Astrocyte (in vitro differentiated cells and primary cell): ENCODE results near the gene SCIMP. TPM values are rescaled to one million over a fixed set of nuclear protein-coding genes. Genes with fewer than 3 reads are reported as not detected.
"Not testable (repeated sequence)": the region's sequence is repeated elsewhere in the genome, so short reads cannot be mapped to it uniquely, and the experiment has no call there.

ENCODE experiments used
- DNase-seq: peaks from one replicate; pipeline ENCODE4 v3.0.0-alpha.2; 2010; ENCODE audit warnings: low read depth
- FAIRE-seq: peaks from 2 replicates; lab custom pipeline; 2011; peaks lifted over from hg19 to GRCh38; lab: Jason Lieb, UNC
- H2AFZ ChIP-seq: 2 replicates; pipeline ENCODE4 v1.6.0; 2012; ENCODE audit warnings: low read depth, low read length, inconsistent platforms
- H3K27ac ChIP-seq: 2 replicates; pipeline ENCODE4 v1.5.1; 2011; ENCODE audit warnings: low read depth, low read length, inconsistent platforms
- H3K27me3 ChIP-seq: 2 replicates; pipeline ENCODE4 v1.6.0; 2011; ENCODE audit warnings: low read length, inconsistent platforms; ENCODE audit not compliant: insufficient read depth
- H3K36me3 ChIP-seq: 2 replicates; pipeline ENCODE4 v1.5.1; 2011; ENCODE audit warnings: low read length, inconsistent platforms; ENCODE audit not compliant: insufficient read depth
- H3K4me1 ChIP-seq: 2 replicates; pipeline ENCODE4 v1.5.1; 2011; ENCODE audit warnings: low read length, inconsistent platforms; ENCODE audit not compliant: insufficient read depth
- H3K4me2 ChIP-seq: 2 replicates; pipeline ENCODE4 v1.6.0; 2012; ENCODE audit warnings: low read length, inconsistent platforms
- H3K4me3 ChIP-seq: 2 replicates; pipeline ENCODE4 v1.5.1; 2011; ENCODE audit warnings: low read depth, mild to moderate bottlenecking, low read length, inconsistent platforms; ENCODE audit not compliant: insufficient read depth
- H3K79me2 ChIP-seq: 2 replicates; pipeline ENCODE4 v1.6.0; 2012; ENCODE audit warnings: mild to moderate bottlenecking, low read length, inconsistent platforms; ENCODE audit not compliant: insufficient read depth
- H3K9ac ChIP-seq: 2 replicates; pipeline ENCODE4 v1.6.0; 2012; ENCODE audit warnings: mild to moderate bottlenecking, low read length, inconsistent platforms
- H3K9me3 ChIP-seq: 2 replicates; pipeline ENCODE4 v1.5.1; 2012; ENCODE audit warnings: low read depth, mild to moderate bottlenecking, low read length, inconsistent platforms; ENCODE audit not compliant: insufficient read depth
- H4K20me1 ChIP-seq: 2 replicates; pipeline ENCODE4 v1.6.0; 2012; ENCODE audit warnings: low read length, inconsistent platforms; ENCODE audit not compliant: insufficient read depth
- H3K27ac Mint-ChIP-seq: one replicate; pipeline ENCODE4 v1.8.0; 2021; ENCODE audit warnings: mild to moderate bottlenecking, mixed read lengths; ENCODE audit not compliant: unreplicated experiment
- H3K27me3 Mint-ChIP-seq: one replicate; pipeline ENCODE4 v1.8.0; 2021; ENCODE audit warnings: low read depth, mixed read lengths; ENCODE audit not compliant: unreplicated experiment
- H3K36me3 Mint-ChIP-seq: one replicate; pipeline ENCODE4 v1.8.0; 2021; ENCODE audit warnings: low read depth, mixed read lengths; ENCODE audit not compliant: unreplicated experiment
- H3K4me1 Mint-ChIP-seq: one replicate; pipeline ENCODE4 v1.8.0; 2021; ENCODE audit warnings: low read depth, mixed read lengths; ENCODE audit not compliant: unreplicated experiment
- H3K4me3 Mint-ChIP-seq: one replicate; pipeline ENCODE4 v1.8.0; 2021; ENCODE audit warnings: mild to moderate bottlenecking, moderate library complexity, mixed read lengths; ENCODE audit not compliant: unreplicated experiment
- H3K9me3 Mint-ChIP-seq: one replicate; pipeline ENCODE4 v1.8.0; 2021; ENCODE audit warnings: mild to moderate bottlenecking, mixed read lengths; ENCODE audit not compliant: unreplicated experiment
- CTCF ChIP-seq: IDR thresholded peaks from 2 replicates; pipeline ENCODE4 v1.5.1; 2011; ENCODE audit warnings: low read depth, mild to moderate bottlenecking, inconsistent platforms, low read length, moderate library complexity; ENCODE audit not compliant: insufficient read depth
- EZH2 ChIP-seq: IDR thresholded peaks from 2 replicates; pipeline ENCODE4 v1.6.1; 2012; ENCODE audit warnings: mild to moderate bottlenecking, low read length, inconsistent platforms; ENCODE audit not compliant: insufficient read depth
- total RNA-seq: library from RNA; stranded (reverse); gene quantifications from 2 replicates; pipeline ENCODE4 v1.2.1, GENCODE V29; 2021

The SCIMP gene
- total RNA-seq, 1 donor from 2014 or later: not detected

- Histone ChIP-seq H3K27me3 (no peaks in the 10 kb centered on the region), H4K20me1 (no peaks in the 10 kb centered on the region), H3K4me3 (no peak overlapping the region), H2AFZ (no peak overlapping the region), H3K4me1 (no peaks in the 10 kb centered on the region), H3K4me2 (no peak overlapping the region), H3K36me3 (no peaks in the 10 kb centered on the region), H3K79me2 (no peaks in the 10 kb centered on the region), H3K27ac (no peak overlapping the region), H3K9ac (no peak overlapping the region), H3K9me3 (no peaks in the 10 kb centered on the region)
- no peak for TF ChIP-seq EZH2
- no peak for TF ChIP-seq CTCF
- FAIRE-seq: no peak
- Mint-ChIP-seq H3K27ac (no peak overlapping the region), H3K9me3 (no peaks in the 10 kb centered on the region), H3K4me1 (peaks cover 10% of the 10 kb centered on the region), H3K36me3 (peaks cover 2% of the 10 kb centered on the region), H3K27me3 (peaks cover 8% of the 10 kb centered on the region), H3K4me3 (no peak overlapping the region)
- DNase-seq: no peak
These were observed 70.2 kb downstream of the SCIMP start for GRCh38 chr17:5164436-5164835.

DNA sequence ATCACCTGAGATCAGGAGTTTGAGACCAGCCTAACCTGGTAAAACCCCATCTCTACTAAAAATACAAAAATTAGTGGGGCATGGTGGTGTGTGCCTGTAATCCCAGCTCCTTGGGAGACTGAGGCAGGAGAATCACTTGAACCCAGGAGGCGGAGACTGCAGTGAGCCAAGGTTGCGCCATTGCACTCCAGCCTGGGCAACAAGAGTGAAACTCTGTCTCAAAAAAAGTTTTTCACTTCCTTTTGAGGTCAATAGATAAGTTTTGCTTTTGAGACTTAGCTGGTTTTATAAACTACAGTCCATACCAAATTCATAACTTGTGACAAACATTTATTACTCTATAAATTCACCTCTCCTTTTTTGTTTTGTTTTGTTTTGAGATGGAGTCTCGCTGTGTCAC is 72.9 kb downstream of the SCIMP start:
- H3K9ac ChIP-seq, H2AFZ ChIP-seq, H3K27ac Mint-ChIP-seq, H3K9me3 Mint-ChIP-seq, H3K36me3 ChIP-seq, H4K20me1 ChIP-seq, H3K4me3 ChIP-seq, H3K27me3 ChIP-seq, FAIRE-seq, H3K4me2 ChIP-seq, H3K36me3 Mint-ChIP-seq, H3K79me2 ChIP-seq, H3K27ac ChIP-seq, H3K4me1 ChIP-seq, DNase-seq, H3K9me3 ChIP-seq, H3K4me3 Mint-ChIP-seq: not testable (repeated sequence)
- H3K4me1 Mint-ChIP-seq: peaks cover 10% of the 10 kb centered on the region
- peaks cover 22% of the 10 kb centered on the region for H3K27me3 Mint-ChIP-seq

GRCh38 chr17:5160702-5161101 is 74.0 kb downstream of the SCIMP start:
- not testable (repeated sequence) for H3K27ac ChIP-seq, H3K4me1 ChIP-seq, H3K4me1 Mint-ChIP-seq, H3K4me2 ChIP-seq, H2AFZ ChIP-seq, H3K9me3 Mint-ChIP-seq, H3K27ac Mint-ChIP-seq, FAIRE-seq, H4K20me1 ChIP-seq, H3K9me3 ChIP-seq, H3K9ac ChIP-seq, H3K4me3 ChIP-seq, H3K4me3 Mint-ChIP-seq, H3K79me2 ChIP-seq, H3K27me3 ChIP-seq, H3K36me3 Mint-ChIP-seq, H3K36me3 ChIP-seq, DNase-seq
- peaks cover 22% of the 10 kb centered on the region for H3K27me3 Mint-ChIP-seq

Other genes starting within 250 kb of the SCIMP start
- 43.1 and 44.3 TPM in 2 replicates for gene CAMTA2, start 247.2 kb downstream of the SCIMP start, total RNA-seq
- 0.82 and 1.7 TPM in 2 replicates for gene INCA1, start 237.3 kb downstream of the SCIMP start, total RNA-seq
- 94.8 and 109 TPM in 2 replicates for gene KIF1C, start 236.9 kb downstream of the SCIMP start, total RNA-seq
- not detected in 2 replicates for gene SLC52A1, start 199.4 kb downstream of the SCIMP start, total RNA-seq
- gene ZFP3, start 156.4 kb downstream of the SCIMP start, total RNA-seq: not detected in 2 replicates
- gene ZNF232, start 123.0 kb downstream of the SCIMP start, total RNA-seq: 7.8 and 9.4 TPM in 2 replicates
- 0.86 and 1.1 TPM in 2 replicates for gene USP6, start 118.8 kb downstream of the SCIMP start, total RNA-seq
- gene ZNF594, start 43.0 kb downstream of the SCIMP start, total RNA-seq: 7.8 and 8.9 TPM in 2 replicates
- 49.0 and 53.9 TPM in 2 replicates for gene RABEP1, start 47.4 kb upstream of the SCIMP start, total RNA-seq
- gene NUP88, start 184.8 kb upstream of the SCIMP start, total RNA-seq: 43.3 and 46.6 TPM in 2 replicates
- 35.7 and 46.5 TPM in 2 replicates for gene RPAIN, start 185.3 kb upstream of the SCIMP start, total RNA-seq
- gene C1QBP, start 204.3 kb upstream of the SCIMP start, total RNA-seq: 147 and 162 TPM in 2 replicates
- 17.7 and 19.1 TPM in 2 replicates for gene DHX33, start 234.1 kb upstream of the SCIMP start, total RNA-seq